SH-SY5Y (cell line): Measurements from ENCODE around the gene SLC24A3.

Source experiments
- GATA2 ChIP-seq: IDR thresholded peaks from 2 replicates; pipeline ENCODE4 v1.6.1; 2011; ENCODE audit warnings: mild to moderate bottlenecking, low read depth, low read length
- GATA3 ChIP-seq: IDR thresholded peaks from 2 replicates; pipeline ENCODE4 v1.6.1; 2011; ENCODE audit warnings: low read depth, mild to moderate bottlenecking, low read length, moderate library complexity

GRCh38 chr20:19456595-19457395 lies 244.4 kb downstream of the SLC24A3 start:
- TF ChIP-seq GATA2 (no peak), GATA3 (no peak)
